NK-92 treated with Interleukin-12 subunit alpha and Interleukin-12 subunit beta, amount 100 ng/mL, for 24 hours (cell line): ENCODE measurements around the gene USP44.

Experiments used
- DNase-seq: peaks from one replicate; lab custom pipeline; 2025; lab: John Stamatoyannopoulos, UW

Gene USP44

DNA sequence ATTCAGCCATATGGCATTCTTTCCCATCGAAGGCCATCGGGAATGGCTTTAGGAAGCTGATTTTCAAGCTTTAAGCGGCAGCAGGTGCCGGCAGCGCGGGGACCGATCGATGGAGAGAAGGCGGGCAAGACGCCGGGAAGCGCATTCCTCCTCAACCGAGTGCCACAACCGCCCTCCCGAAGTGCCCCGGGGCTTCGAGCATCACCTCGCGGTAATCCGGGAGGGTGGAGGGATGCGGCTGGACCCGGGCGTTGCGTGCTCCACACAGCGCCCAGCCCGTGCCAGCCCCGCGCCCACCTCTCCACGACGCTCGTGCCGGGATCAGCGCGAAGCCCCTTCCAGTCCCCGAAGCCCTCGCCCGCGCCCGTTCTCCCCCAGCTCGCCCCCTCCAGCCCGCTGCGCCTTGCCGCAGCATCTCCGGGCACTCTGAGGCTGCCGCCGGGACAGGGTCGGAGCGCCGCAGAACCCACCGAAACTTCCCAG, 3.2 kb downstream of the USP44 start:
- no peak for DNase-seq

DNA sequence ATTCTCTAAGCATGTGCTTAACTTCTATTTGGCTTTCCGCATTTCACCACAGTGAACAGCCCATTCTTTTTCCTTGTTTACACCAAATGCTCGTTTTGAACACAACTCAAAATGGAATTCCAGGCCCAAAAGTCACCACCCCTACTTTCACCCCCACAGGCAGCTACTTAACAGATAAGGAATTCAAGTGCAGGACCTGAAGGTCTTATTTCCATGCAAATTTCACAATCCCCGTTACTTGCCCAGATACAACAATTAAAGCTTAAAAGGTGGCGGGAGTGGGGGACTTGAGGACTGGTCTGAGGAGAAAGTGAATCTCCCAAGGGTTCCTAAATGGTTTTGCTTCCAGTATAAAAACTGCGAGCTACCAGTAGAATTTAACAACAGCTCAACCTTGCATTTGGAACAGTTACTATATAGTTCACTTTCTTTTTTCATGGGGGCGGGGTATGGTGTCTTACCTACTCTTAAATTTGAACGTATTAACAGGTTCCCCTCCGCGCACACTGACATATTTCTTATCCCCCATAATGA, 3.7 kb downstream of the USP44 start:
- DNase-seq = no peak

DNA sequence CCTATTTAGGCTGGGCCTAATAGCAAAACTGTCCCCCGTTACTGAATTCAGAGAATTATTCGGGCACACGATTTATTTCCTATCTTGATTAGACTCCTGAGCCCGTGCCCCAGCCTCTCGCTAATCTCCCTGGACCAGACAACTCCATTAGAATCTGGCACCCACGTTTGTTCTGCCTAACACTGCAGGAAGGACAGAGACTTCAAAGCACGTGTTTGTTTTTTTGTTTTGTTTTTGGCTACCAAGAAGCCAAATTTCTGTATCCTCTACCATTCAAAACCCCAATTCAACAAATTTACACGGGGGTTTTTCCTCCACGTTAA, 4.8 kb downstream of the USP44 start:
- DNase-seq = no peak

DNA sequence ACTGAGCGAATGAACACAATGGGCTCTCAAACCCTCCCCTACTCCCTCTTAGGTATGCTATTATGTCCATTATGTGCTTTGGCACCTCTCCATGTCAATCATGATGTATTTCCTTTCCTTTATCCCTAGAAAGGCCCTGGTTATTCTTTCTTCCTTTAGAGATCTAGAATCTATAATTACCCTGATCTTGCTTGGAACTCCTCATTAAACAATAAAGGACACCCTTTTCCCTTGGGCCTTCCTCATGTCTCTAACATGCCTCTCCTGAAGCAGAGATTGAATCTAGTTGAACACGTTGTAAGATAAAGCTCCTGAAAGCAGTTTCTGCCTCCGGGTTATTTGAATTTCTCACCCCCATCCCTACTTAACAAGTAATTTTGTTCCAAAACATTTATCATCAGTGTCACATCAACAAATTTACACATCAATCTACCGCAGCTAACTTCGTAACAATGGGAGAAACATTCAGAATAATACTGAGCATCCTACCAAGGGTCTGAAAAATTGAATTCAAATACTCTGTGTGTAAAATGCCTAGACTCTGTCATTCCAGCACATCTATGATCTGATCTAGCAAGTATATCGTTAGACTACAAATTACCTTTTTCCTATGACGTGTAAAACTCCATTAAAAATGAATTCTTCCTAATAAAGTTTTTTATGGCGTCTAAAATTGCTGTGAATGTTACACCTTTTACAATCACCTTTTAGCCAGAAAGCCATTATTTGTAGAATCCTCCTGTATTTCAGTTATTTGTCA, 5.4 kb downstream of the USP44 start:
- no peak for DNase-seq

DNA sequence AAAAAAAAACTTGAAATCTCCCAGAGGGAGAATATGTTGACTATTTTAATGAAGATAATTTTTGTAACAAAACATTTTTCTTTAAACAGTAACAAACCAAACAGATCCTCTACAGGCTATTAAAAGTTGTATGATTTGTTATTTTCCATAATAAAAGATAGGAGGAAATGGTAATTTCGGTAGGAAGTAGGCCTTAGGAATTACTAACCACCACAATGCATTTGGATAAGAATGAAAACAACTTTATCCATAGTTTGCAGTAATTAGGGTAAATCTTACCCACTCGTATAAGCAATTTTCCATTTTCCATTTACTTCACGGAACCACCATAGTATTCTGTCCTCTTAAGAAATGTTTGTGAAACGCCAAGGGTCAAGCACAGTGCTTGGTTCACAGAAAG, 6.0 kb downstream of the USP44 start:
- no peak for DNase-seq

- DNase-seq = no peak
These were observed 6.5 kb downstream of the USP44 start for GRCh38 chr12:95544756-95545155.

GRCh38 chr12:95543305-95543704, 8.0 kb downstream of the USP44 start:
- DNase-seq = no peak

DNA sequence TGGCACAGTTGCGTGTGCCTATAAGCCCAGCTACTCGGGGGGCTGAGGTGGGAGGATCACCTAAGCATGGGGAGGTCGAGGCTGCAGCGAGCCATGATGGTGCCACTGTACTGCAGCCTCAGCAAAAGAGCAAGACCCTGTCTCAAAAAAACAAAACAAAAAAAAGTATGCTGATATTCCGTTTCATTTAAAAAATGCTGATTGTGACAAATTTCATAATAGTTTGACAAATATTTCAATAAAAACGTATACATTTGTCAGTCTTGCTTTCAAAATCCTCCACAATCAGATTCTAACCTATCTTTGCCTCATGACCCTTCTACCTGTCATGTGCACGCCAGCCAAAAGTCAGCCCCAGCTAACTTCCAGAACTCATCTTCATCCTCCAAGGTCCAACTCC, 9.8 kb downstream of the USP44 start:
- DNase-seq = no peak

DNA sequence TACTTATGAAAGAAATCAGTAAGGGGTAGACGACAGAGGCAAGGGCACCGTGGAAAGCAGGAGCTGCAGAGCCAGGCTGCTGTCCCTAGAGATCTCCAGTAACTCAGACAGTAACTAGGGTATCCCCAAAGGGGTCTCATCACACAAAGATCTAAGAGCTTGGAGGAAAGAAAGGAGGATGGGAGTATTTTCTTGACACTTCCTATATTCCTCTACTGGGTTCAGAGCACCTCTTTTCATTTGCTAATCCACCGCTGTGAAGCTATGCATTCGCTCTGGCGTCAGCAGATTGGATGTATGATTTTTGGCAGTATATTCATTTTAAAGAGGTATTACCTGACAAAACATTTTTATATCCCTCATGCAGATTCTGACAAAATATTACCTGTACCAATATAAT, 12.6 kb downstream of the USP44 start:
- no peak for DNase-seq

GRCh38 chr12:95538006-95538405, 13.3 kb downstream of the USP44 start:
- no peak for DNase-seq

DNA sequence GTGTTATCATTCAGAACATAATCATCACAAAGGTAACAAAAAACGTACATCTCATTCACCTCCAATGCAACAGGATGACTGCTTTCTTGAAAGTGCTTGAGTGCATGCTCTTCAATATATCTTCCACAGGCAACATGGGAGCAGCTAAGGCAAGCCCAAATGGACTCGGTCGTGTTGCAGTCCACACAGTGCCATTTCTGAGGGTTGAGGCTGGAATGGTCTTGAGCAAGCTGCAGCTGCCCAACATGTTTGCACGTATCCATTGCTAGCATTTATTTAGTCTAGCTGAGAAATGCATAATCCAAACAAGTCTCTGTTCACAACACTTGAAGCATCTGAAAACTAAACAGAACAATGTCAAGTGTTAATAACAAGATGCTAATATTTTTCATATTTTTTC, 17.3 kb downstream of the USP44 start:
- no peak for DNase-seq

- no peak for DNase-seq
These were observed 18.4 kb downstream of the USP44 start for GRCh38 chr12:95532851-95533250.

DNA sequence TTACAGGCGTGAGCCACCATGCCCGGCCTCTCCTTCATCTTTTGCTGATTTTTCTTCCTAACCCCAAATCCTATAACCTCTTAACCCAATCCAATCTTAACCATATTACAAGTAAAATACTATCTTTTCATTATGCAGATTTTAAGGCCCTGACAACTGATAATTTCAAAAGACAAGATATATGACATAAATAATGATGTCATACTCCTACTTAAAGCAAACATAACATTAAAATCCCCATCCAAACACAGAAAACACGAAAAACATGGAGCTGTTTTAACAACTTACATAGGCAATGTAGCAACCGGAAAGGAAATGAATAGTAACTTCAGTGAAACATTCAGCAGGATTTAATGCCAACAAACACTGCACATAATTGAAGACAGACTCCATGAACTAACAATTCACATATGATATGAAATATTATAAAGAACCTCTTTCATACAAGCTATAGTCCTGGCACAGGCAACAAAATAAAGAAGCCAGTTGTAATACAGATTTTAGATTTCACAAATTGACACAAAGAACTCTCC, 21.5 kb downstream of the USP44 start:
- no peak for DNase-seq

DNA sequence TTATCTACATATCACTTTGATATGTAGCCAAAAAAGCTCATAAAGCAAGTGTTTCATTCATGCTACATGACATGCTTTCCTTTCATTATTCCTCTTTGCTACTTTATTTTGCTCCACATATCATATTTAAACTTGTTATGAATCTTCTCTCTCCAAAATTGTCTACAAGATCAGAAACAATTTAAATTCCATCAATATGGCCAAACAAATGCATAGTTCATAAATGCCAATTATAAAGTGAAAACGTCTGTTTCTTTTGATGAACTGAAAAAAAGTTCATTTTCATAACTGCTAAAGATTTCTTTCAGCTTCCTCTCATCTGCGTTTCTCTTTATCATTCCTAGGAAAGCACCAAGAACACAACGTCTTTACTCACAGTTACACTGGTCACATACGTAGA, 22.8 kb downstream of the USP44 start:
- DNase-seq = no peak

DNA sequence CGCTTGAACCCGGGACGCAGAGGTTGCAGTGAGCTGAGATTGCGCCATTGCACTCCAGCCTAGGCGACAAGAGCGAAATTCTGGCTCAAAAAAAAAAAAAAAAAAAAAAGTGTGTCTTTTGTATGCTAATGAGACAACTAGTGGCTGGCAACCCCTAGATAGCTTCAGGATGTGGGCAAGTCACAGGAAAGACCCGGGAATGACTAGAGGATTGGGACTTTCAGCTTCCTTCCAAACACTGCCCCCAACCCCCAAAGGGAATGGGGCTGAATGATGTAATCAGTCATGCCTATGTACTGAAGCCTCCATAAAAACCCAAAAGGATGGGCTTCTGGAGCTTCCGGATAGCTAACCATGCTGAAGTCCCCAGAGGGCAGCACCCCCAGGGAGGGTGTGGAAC, 28.6 kb downstream of the USP44 start:
- no peak for DNase-seq

DNA sequence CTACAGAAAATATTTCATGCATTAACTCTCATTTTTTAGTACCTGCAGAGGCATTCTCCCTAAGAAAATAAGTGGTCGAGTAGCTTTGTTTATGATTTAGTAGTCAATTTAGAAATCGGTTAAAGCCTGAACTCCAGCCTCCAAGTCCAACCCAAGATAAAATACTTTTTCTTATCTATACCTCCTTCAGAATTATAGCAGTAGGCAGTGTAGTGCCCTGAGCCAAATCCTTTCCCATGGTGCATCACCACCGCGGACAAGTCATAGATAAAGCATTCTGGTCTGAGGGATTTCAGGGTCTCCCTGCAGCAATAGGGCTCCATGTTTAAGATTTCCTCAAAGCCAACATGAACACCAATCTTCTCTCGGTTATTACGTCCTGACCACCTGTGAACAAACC, 30.5 kb downstream of the USP44 start:
- DNase-seq = no peak

- no peak for DNase-seq
These were observed 32.3 kb downstream of the USP44 start for GRCh38 chr12:95518944-95519343.

DNA sequence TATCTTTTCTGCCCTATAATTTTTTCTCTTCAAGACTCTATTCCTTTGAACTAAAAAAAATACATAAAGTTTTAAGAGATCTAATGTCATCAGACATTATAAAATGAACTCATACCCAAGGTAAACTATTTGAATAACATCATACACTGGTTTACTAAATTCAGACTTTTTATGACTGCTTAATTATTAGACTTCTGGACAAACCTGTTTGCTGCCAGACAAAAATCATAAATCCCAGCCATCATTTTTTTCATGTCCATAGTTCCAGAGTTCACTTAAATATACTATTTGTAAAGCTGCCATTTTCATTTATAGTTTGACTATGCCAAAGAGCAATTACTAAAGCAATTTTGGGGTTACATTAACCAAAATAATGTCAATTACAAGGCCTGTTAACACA, 34.0 kb downstream of the USP44 start:
- DNase-seq = no peak

- no peak for DNase-seq
These were observed 34.5 kb downstream of the USP44 start for GRCh38 chr12:95516757-95517156.

DNA sequence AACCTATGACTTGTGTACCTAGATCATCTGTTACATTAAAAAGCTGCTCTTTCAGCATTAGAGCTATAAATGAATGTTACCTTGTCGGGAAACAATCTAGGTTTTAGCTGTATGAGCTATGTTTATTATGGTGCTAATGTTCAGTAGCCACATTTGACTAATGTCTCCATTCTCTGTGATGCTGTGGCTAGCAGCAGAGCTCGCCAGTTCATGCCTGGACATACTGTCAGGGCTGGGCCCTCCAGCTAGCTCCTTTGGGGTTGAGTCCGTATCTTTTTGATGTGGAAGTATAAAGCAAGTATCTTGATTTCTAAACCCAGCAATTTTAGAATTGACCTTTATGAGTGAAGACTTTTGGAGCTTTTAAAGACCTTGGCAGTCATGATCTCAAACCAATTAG, 36.1 kb downstream of the USP44 start:
- DNase-seq = no peak

GRCh38 chr12:95513599-95513998, 37.7 kb downstream of the USP44 start:
- no peak for DNase-seq

GRCh38 chr12:95511977-95512376, 39.3 kb downstream of the USP44 start:
- no peak for DNase-seq

DNA sequence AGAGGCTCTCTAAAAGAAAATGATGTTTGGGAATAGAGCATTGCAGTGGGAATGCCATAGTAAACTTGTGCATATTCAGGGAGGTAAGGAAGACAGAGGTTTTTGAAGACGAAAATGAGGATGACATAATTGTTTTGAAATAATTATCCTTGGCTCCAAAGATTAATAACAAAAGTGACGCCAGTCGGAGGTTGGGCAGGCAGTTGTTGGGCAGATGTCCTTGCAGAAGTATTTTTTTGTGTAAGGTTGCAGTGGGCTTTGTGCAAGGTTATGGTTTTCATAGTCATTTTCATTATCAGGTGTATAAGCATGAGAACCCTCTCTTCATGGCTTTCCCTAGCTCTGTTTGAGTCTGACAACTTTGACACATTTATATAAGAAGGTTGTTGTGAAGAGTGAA, 42.0 kb downstream of the USP44 start:
- no peak for DNase-seq
